KMS-11 (cell line): ENCODE results near the gene KLHL29.

Experiments
- H2AFZ ChIP-seq: fragments of 200-600 bp; sonication (generic); 2 replicates; pipeline ENCODE4 v1.6.1; 2016; ENCODE audit warnings: antibody characterized with exemption, mixed run types, low read depth
- H3K27ac ChIP-seq: fragments of 200-600 bp; sonication (generic); 2 replicates; pipeline ENCODE4 v1.6.1; 2016; ENCODE audit warnings: mild to moderate bottlenecking, mixed run types
- H3K27me3 ChIP-seq: fragments of 200-600 bp; sonication (generic); 2 replicates; pipeline ENCODE4 v1.6.1; 2017; ENCODE audit warnings: mild to moderate bottlenecking, low read depth, mixed run types, moderate library complexity; ENCODE audit not compliant: insufficient read depth
- H3K36me3 ChIP-seq: fragments of 200-600 bp; sonication (generic); 2 replicates; pipeline ENCODE4 v1.6.1; 2017; ENCODE audit warnings: mild to moderate bottlenecking, mixed run types; ENCODE audit not compliant: insufficient read depth
- H3K4me1 ChIP-seq: fragments of 200-600 bp; sonication (generic); 2 replicates; pipeline ENCODE4 v1.6.1; 2016; ENCODE audit warnings: mild to moderate bottlenecking, low read depth, mixed run types; ENCODE audit not compliant: poor library complexity, severe bottlenecking
- H3K4me2 ChIP-seq: fragments of 200-600 bp; sonication (generic); 2 replicates; pipeline ENCODE4 v1.7.0; 2016; ENCODE audit warnings: mild to moderate bottlenecking, mixed run types
- H3K4me3 ChIP-seq: fragments of 200-600 bp; sonication (generic); IDR thresholded peaks from 2 replicates; pipeline ENCODE4 v1.6.1; 2017; ENCODE audit warnings: low read depth, low read length, mixed read lengths; ENCODE audit not compliant: insufficient read depth
- H3K79me2 ChIP-seq: fragments of 200-600 bp; sonication (generic); 2 replicates; pipeline ENCODE4 v1.6.1; 2016; ENCODE audit warnings: low read depth, mixed run types; ENCODE audit not compliant: insufficient read depth
- H3K9ac ChIP-seq: fragments of 200-600 bp; sonication (generic); 2 replicates; pipeline ENCODE4 v1.6.1; 2016; ENCODE audit warnings: mild to moderate bottlenecking, mixed run types
- H4K20me1 ChIP-seq: fragments of 200-600 bp; sonication (generic); 2 replicates; pipeline ENCODE4 v1.6.1; 2016; ENCODE audit warnings: mild to moderate bottlenecking, mixed run types; ENCODE audit not compliant: insufficient read depth
- CTCF ChIP-seq: fragments of 200-600 bp; sonication (generic); conservative IDR thresholded peaks from 2 replicates; pipeline ENCODE4 v1.6.1; 2017; ENCODE audit warnings: low read depth, mild to moderate bottlenecking, antibody characterized with exemption, low read length, moderate library complexity, mixed read lengths

KLHL29 gene

GRCh38 chr2:23745068-23745725 is 360.2 kb downstream of the KLHL29 start:
- Histone ChIP-seq H2AFZ (no peak overlapping the region), H3K4me1 (no peaks in the 10 kb centered on the region), H3K79me2 (no peaks in the 10 kb centered on the region), H3K27me3 (no peaks in the 10 kb centered on the region), H3K4me2 (no peak overlapping the region), H3K4me3 (no peak overlapping the region), H4K20me1 (no peaks in the 10 kb centered on the region), H3K36me3 (no peaks in the 10 kb centered on the region), H3K9ac (no peak overlapping the region), H3K27ac (no peak overlapping the region)
- no peak for TF ChIP-seq CTCF

- no peak for TF ChIP-seq CTCF
- Histone ChIP-seq H3K79me2 (no peaks in the 10 kb centered on the region), H3K4me1 (no peaks in the 10 kb centered on the region), H3K27ac (no peak overlapping the region), H3K36me3 (no peaks in the 10 kb centered on the region), H4K20me1 (no peaks in the 10 kb centered on the region), H3K4me3 (no peak overlapping the region), H2AFZ (no peak overlapping the region), H3K9ac (no peak overlapping the region), H3K4me2 (no peak overlapping the region), H3K27me3 (no peaks in the 10 kb centered on the region)
Observed at GRCh38 chr2:23745726-23746105, 360.7 kb downstream of the KLHL29 start.

GRCh38 chr2:23746141-23746863 is 361.3 kb downstream of the KLHL29 start:
- Histone ChIP-seq H3K9ac (no peak overlapping the region), H3K4me3 (no peak overlapping the region), H3K4me1 (no peaks in the 10 kb centered on the region), H2AFZ (no peak overlapping the region), H3K27ac (no peak overlapping the region), H3K36me3 (no peaks in the 10 kb centered on the region), H3K4me2 (no peak overlapping the region), H4K20me1 (no peaks in the 10 kb centered on the region), H3K79me2 (no peaks in the 10 kb centered on the region), H3K27me3 (no peaks in the 10 kb centered on the region)
- TF ChIP-seq CTCF: no peak

- Histone ChIP-seq H3K36me3 (no peaks in the 10 kb centered on the region), H3K79me2 (no peaks in the 10 kb centered on the region), H3K4me2 (no peak overlapping the region), H3K9ac (no peak overlapping the region), H3K4me1 (no peaks in the 10 kb centered on the region), H3K27ac (no peak overlapping the region), H3K4me3 (no peak overlapping the region), H3K27me3 (no peaks in the 10 kb centered on the region), H4K20me1 (no peaks in the 10 kb centered on the region), H2AFZ (no peak overlapping the region)
- no peak for TF ChIP-seq CTCF
Observed at GRCh38 chr2:23751747-23752265, 366.8 kb downstream of the KLHL29 start.
